8988T (cell line): ENCODE results near the gene AMIGO1.

Experiments used
- DNase-seq: peaks from one replicate; pipeline ENCODE4 v3.0.0; 2011

Gene AMIGO1

GRCh38 chr1:109531826-109532364 is 22.4 kb upstream of the AMIGO1 start:
- DNase-seq, result no peak

- DNase-seq, result no peak
Observed at GRCh38 chr1:109531380-109531779, 21.9 kb upstream of the AMIGO1 start.

GRCh38 chr1:109530457-109531087 is 21.0 kb upstream of the AMIGO1 start:
- DNase-seq, result no peak

GRCh38 chr1:109529881-109530456 is 20.4 kb upstream of the AMIGO1 start:
- DNase-seq, result no peak

GRCh38 chr1:109528712-109529111 is 19.2 kb upstream of the AMIGO1 start:
- no peak for DNase-seq

GRCh38 chr1:109527846-109528695 is 18.5 kb upstream of the AMIGO1 start:
- no peak for DNase-seq

GRCh38 chr1:109527098-109527811 is 17.7 kb upstream of the AMIGO1 start:
- DNase-seq, result no peak

GRCh38 chr1:109523706-109524105 is 14.2 kb upstream of the AMIGO1 start:
- DNase-seq, result no peak

- DNase-seq, result no peak
Observed at GRCh38 chr1:109522026-109522425, 12.5 kb upstream of the AMIGO1 start.

GRCh38 chr1:109521002-109521951 is 11.8 kb upstream of the AMIGO1 start:
- DNase-seq, result no peak

GRCh38 chr1:109517337-109517736 is 7.8 kb upstream of the AMIGO1 start:
- DNase-seq, result no peak

- DNase-seq, result no peak
Observed at GRCh38 chr1:109516872-109517271, 7.3 kb upstream of the AMIGO1 start.

GRCh38 chr1:109514846-109515245 is 5.3 kb upstream of the AMIGO1 start:
- no peak for DNase-seq

GRCh38 chr1:109513110-109513710 is 3.7 kb upstream of the AMIGO1 start:
- DNase-seq, result no peak

- no peak for DNase-seq
Observed at GRCh38 chr1:109508873-109509175, 703 bp downstream of the AMIGO1 start.

- no peak for DNase-seq
Observed at GRCh38 chr1:109508001-109508872, 1.3 kb downstream of the AMIGO1 start.

GRCh38 chr1:109504974-109505373 is 4.6 kb downstream of the AMIGO1 start:
- no peak for DNase-seq

GRCh38 chr1:109503935-109504334 is 5.6 kb downstream of the AMIGO1 start:
- DNase-seq, result no peak

- DNase-seq, result no peak
Observed at GRCh38 chr1:109502364-109502851, 7.1 kb downstream of the AMIGO1 start.

- DNase-seq, result no peak
Observed at GRCh38 chr1:109501644-109502363, 7.7 kb downstream of the AMIGO1 start.
